GM21390 (cell line): ENCODE results near the gene OR6M1.

Experiments
- ATAC-seq: cut with Tn5 transposase; IDR thresholded peaks from one replicate; pipeline ENCODE4 v1.9.1; 2021; ENCODE audit not compliant: unreplicated experiment

Gene OR6M1

DNA sequence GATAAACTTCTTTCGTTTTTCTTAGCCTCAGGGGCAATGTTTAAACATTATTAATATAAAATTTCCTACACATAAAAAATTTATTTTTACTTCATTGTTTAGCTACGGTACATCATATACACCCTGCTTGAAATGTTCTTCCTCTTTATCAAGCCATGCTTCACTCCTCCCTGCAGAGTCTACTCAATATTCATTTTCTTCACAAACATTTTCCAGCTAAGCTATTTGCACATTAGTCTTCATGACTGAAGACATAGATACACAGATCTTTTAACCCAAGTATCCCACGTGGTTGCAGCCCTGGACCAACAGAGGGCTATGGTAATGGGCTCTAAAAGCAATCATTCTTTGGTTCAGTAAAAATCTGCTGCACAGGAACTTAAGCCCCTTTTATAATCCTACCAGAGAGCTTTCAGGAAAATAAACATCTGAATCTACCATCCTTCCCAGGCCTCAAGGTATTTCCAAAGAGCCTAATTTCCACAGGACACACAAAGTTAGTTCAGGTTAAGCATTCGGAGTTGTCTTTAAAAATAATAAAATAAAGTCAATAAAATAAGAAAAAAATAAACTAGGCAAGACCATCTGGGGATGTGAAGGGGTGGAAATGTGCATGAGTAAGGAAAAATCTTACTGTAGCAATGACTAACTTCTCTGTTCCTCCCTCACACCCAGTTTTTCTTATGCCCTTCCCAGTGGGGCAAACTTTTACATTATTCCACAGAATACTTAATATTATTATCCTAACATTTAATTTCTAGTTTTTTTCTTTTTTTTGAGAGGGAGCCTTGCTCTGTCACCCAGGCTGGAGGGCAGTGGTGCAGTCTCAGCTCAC lies 30.2 kb downstream of the OR6M1 start:
- no peak for ATAC-seq

DNA sequence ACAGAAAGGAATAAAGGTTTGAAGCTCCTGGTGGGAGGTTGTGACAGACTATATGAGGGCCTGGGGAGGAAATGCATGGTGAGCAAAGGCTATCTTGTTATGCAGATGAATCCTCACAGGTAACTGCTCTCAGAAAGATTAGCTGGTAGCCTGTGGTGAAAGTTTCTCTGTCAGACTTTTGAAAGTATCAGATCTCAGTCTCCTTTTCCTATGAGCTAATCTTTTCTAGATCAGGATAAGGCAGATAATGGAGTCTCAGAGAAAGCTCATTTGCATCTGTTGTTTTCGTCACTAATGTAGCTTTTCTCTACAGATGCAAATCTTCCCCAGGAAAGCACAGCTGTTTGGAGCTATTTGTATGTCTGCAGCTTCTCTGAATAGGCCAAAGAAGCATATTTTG lies 30.9 kb downstream of the OR6M1 start:
- no peak for ATAC-seq

- ATAC-seq, result no peak
Observed at GRCh38 chr11:123773959-123774358, 32.2 kb downstream of the OR6M1 start.

DNA sequence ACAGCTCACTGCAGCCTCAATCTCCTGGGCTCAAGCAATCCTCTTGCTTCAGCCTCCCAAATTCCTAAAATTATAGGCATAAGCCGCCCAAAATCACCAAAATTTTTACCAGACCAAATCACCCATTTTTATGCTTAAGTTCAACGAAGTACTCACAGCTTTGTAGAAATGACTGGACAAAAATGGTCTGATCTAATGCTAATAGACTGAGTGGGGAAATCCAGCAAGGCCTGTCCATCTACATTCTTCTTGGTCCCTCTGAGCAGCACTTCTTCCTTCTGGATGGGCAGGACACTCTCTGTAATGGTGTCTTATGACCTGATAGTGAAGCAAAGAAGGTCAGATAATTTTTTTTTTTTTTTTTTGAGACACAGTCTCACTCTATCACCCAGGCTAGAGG lies 33.1 kb downstream of the OR6M1 start:
- ATAC-seq, result no peak

DNA sequence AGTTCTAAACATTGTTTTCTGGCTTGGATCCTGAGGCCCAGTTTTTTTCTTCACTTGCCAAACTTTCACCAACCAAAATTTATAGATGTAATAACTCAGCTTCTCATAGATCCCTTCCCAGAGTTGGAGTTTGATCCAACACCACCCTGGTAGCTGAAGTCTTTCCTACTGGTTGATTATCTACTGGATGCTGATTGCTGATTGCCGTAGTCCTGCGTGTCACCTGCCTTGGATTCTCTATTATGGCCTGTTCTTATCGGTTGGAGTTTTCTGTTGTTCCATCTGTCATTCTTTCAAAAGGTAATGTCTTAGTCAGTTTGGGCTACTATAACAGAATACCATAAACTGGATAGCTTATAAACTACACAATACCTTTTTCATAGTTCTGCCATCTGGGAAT lies 34.5 kb downstream of the OR6M1 start:
- ATAC-seq, result no peak

DNA sequence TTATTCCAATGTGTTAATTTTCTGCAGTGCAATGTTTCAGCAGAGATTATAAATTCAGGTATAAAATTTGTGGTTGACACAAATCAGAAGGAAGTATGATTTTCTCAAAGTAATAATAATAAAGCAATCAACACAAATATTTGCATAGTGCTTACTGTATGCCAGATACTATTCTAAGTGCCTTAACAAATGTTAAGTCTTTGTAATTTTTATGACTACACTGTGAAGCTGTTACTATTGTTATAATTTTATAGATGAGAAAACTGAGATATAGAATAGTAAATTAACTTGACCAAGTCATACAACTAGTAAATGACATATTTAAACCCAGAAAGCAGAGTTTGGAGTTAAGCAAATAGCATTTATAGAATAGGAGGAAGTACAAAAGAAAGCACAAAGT lies 35.4 kb downstream of the OR6M1 start:
- no peak for ATAC-seq

DNA sequence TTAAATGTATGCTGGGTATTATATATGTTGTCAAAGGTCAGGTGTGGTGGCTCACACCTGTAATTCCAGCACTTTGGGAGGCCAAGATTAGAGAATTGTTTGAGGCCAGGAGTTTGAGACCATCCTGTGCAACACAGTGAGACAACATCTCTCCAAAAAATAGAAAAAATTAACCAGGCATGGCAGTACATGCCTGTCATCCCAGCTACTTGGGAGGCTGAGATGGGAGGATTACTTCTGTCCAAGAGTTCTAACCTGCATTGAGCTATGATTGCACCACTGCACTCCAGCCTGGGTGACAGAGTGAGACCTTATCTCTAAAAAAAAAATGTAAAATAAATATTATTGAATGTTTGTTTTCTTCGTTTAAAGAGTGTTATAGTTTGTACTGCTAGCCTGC lies 40.5 kb downstream of the OR6M1 start:
- ATAC-seq, result no peak

- no peak for ATAC-seq
Observed at GRCh38 chr11:123762422-123762821, 43.7 kb downstream of the OR6M1 start.

DNA sequence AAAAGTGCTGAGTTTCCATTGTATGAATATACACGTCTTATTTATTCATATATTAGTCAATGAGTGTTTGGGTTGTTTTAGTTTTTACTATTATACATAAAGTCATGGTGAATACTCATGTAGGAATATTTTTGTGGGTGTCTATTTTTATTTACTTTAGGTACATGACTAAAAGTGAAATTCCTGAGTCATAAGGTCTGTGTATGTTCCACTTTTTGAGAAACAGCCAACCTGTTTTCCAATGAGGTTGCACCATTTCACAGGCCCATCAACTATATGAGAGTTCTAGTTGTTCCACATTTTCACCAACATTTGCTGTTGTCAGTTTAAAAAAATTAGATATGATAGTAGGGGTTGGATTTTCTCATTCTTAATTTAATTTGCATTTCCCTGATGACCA lies 45.3 kb downstream of the OR6M1 start:
- ATAC-seq, result peak; percentile 86

DNA sequence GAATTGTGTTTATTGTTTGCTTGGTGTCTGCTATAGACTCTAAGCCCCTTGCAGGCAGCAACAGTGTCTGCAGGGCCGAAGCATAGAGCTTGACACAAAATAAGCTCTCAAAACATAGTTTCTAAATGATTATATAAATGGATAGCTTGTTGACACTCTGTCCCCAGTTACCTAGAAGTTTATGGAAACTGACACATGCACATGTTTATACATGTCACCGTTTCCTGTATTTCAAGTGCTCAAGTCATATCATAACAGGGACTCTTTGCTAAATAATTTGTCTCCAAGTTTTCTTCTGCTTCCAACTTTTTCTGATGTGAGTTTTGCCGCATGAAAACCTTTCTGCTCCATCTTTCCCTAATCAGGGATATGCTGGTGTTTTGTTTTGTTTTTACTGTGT lies 48.2 kb downstream of the OR6M1 start:
- no peak for ATAC-seq

GRCh38 chr11:123755813-123756212 lies 50.3 kb downstream of the OR6M1 start:
- no peak for ATAC-seq
